HG02970 (cell line): ENCODE measurements around the gene FAM98A.

Experiments used
- ATAC-seq: cut with Tn5 transposase; IDR thresholded peaks from one replicate; pipeline ENCODE4 v1.9.1; 2021; ENCODE audit warnings: mild to moderate bottlenecking, moderate library complexity, moderate number of reproducible peaks; ENCODE audit not compliant: unreplicated experiment, low FRiP score

Gene FAM98A

DNA sequence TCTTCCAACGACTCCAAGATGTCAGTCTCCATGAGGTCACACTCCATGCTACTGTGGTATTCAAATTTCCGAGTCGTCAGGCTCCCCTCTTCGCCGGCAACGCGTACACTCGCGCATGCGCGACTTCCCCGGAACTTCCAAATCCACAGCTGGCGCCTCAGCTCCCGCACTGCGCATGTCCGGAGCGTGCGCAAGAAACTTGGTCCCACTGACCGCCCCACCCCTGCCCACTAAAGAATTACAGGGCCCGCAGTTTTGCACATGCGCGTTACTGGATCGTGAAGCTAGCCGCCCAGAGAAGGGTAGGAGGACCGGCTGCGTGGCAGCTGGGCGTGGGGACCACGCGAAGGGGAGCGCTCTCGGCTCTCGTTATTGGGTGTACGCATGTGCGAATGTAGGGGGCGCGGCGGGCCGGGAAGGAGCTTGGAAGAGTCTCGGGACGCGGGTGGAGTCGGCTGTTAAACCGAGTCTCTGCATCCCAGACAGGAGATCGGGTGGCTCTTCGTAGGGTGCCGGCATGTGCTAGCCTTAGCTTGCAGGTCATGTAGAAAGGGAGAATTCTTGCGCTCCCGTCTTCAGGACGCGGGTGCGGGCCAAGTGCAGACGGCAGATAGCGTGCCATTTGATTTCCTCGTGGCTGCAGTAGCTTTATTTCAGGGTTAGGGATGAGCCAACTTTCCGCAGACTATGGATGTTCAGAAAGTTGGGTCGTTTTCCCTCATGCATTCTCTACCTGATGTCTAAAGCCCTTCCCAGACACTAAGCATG is at the start of gene FAM98A:
FAM98A (minus strand) TSS at position 125 of the 768 bp plus-strand sequence; CDS start at position 47, 78 bp downstream.
- peak; percentile 97 for ATAC-seq

DNA sequence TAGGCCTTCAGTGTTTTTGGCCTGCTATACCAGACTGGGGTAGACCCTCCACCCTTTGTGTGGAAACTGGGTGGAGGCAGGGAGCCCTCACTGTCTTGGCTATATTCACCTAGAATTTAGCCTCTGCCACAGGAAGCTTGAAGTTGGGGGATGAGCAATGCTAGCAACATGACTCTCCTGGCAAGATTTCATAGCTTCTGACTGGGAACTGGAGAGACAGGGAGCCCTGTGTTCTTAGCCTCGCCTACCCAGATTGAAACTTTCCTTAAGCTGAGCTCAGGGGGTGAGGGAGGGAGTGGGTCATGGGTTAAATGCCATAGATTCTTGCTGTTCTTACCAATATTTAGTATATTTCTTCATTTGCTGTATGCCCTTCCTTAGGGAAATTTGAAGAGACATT is 46.8 kb upstream of the FAM98A start:
- ATAC-seq: no peak

DNA sequence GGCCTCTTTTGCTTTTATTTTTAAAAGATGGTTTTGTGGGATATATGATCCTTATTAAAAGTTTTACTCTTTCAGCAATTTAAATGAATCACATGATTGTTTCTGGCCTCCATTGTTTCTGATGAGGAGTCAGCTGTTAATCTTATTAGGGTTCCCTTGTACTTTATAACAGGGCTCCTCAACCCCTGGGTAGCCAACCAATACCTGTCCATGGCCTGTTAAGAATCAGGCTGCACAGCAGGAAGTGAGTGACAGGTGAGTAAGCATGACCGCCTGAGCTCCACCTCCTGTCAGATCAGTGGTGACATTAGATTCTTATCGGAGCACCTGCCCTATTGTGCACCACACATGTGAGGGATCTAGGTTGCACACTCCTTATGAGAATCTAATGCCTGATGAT is 45.1 kb upstream of the FAM98A start:
- ATAC-seq: no peak

DNA sequence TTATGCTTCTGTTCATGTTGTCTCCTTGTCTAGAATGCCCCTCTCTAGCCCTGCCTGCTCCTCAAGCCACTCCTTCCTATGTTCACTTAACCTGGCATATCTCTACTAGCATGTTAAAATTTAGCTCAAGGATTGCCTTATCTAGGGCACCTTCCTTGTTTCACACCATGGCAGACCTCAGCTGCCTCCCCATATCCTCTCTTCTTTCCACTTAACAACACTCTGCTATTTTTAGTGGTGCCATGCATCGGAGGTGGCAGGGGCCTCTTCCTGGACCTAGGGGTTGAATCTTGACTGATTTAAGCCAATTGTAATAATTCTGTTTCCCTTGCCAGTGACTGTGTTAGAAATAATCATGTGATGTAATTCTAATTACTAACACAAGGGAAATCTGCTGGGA is 36.9 kb upstream of the FAM98A start:
- ATAC-seq: no peak

DNA sequence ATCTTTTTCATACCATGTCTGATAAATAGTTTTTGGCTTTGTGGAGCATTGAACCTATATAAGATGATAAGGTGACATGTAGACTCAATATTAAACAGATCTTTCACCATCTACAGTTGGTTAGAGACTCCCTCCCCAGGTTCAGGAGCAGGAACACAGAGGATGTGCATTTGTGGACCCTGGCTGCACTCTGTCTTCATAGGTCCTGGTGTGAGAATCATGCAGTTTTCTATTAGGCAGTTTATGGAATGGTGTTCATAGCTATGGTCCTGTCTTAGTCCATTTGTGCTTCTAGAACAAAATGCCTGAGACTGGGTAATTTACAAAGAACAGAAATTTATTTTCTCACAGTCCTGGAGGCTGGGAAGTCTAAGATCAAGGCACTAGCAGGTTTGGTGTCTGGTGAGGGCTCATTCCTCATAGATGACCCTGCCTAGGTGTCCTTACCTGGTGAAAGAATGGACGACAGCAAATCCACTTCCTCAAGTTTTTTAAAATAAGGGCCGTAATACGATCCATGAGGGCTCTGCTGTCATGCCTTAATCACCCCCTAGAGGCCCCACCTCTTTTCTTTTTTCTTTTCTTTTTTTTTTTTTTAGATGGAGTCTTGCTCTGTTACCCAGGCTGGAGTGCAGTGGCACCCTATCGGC is 35.3 kb upstream of the FAM98A start:
- ATAC-seq: no peak

DNA sequence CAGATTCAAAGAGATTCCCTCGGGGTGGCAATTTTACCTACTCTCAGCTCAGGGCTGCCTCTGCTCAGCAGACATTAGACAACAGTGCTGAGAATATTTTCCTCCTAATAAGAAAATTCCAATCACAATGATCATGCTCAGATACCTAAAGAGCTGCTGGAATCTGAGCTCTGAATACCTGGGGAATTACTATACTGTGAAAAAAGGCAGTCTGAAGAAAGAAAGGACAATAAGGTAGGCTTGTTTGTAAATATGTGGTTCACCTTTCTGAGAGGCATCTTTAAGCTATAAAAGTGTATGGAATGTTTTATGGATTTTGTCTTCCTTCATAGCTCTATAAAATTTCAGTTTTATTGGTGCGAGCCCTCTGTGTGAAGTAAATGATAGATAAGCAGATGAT is 34.2 kb upstream of the FAM98A start:
- no peak for ATAC-seq

DNA sequence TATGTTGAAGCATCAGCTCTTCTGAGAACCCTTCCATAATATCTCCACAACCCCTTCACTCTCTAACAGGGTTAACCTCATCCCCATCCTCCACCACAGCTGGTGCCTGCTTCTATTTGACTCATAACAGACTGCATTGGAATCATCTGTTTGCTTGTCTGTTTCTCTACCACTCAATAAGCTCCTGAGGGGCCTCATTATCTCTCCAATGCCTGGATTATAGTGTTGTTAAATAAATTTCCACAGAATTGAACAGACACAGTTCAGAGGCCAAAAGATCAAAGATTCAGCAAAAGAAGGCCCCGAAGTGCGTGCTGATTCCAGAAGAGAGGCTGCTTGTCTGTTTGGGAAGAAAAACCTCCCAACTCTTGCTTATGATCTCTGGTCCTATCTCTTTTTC is 33.7 kb upstream of the FAM98A start:
- ATAC-seq: no peak

DNA sequence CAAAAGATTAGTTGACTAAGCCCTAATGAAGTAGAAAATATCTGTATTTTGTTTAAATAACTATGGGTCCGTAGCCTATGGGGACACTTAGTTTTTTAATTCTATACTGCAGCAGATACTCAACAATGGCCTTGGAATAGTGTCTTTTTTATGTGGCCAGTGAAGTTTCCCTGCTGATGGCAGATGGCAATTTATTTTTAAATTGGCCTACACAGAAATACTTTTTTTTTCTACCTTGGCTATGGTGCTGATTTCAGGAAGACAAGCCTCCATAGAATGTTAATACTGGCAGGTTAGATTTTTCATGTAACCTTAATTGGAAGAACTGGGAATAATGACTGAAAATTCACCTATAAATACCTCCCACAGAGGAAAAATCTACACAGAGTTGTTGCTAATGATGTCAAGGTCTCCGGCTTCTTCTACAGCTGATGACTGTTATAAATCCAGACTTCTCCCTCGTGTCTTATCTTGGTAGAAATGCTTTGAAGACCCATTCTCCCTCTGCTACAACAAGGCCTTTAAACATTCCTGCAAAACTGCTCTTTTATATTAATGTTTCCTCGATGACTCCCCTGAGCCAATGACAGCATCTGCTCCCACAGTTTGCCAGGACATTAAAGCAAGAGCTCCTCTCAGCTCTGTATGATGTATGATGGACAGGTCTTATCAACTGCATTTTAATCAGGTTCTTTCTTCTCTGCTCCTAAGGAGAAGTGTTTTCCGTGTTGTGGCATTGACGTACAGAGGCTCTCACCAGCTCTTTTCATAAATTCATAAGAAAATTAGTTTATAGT is 29.1 kb upstream of the FAM98A start:
- no peak for ATAC-seq

DNA sequence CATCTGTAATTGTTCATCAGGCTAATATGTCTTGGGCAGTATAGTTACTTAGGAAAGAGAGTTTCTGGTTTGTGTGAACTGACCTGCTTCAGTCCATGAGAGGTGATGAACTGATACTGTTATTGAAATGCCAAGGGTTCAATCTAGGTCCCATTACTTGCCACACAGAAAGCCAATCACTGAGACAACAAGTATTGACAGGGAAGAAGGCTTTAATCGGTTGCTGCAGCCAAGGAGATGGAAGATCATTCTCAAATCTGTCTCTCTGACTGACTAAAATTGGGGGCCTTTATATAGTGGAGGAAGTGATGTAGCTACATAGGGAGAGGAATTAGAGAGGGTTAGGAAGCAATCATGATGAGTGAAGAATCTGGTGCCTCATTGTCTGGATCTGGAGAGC is 19.9 kb upstream of the FAM98A start:
- ATAC-seq: no peak

DNA sequence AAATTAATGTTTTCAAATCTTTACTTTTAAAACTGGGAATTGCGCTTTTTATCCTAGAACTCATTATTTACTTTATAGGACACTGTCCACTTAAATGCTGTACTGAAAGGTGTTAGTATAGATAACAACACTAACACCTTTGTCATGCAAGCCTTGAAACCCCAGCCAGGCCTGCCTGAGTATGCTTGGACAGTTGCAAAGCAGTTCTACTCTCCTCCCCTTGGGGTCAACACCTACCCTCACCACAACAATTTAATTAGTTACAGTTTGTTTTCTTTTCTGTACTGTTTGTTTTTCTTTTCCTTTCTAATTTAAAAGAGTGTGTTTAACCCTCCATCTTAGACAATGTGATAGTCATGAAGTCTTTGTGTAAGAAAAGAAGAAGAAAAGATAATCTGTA is 18.9 kb upstream of the FAM98A start:
- no peak for ATAC-seq

DNA sequence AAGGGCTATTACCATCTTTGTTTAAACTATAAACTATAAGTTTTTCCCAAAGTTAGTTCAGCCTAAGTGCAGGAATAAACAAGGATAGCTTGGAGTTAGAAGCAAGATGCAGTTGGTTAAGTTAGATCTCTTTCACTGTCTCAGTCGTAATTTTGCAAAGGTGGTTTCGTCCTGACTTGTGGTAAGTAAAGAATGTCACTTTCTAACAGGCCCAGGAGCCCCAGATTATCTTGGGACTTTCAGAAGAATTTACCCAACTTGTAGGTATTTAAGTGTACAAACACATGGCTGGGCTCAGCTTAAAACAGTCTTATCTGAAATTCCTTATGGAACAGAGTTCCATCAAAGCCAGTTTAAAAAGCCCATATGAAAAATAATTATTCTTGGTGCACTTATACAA is 18.3 kb upstream of the FAM98A start:
- no peak for ATAC-seq

DNA sequence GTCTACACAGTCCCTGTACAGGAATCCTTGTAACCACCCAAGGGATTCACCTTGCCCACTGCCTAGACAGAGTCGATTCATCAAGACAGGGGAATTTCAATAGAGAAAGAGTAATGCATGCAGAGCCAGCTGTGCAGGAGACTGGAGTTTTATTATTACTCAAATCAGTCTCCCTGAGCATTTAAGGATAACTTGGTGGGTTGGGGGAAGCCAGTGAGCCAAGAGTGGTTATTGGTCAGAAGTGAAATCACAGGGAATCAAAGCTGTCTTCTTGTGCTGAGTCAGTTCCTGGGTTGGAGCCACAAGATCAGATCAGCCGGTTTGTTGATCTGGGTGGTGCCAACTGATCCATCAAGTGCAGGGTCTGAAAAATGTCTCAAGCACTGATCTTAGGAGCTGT is 17.8 kb upstream of the FAM98A start:
- ATAC-seq: no peak

DNA sequence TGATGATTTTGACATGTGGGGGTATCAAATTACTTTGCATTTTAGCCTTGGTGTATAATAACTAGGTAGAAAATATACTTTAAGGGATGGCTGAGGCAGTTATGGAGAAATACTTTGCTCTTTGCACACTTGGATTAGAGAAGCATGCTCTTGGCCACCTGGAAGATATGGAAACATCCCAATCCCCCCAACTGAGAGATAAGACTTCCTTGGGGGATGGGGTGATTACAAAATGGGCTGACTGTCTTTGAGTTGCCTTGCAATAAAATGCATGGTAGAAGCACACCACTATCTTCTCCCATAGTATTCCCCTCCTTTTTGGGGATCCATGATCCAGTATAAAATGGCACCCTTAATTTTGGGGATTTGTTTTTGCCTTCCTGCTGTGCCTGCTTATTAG is 15.1 kb upstream of the FAM98A start:
- no peak for ATAC-seq

DNA sequence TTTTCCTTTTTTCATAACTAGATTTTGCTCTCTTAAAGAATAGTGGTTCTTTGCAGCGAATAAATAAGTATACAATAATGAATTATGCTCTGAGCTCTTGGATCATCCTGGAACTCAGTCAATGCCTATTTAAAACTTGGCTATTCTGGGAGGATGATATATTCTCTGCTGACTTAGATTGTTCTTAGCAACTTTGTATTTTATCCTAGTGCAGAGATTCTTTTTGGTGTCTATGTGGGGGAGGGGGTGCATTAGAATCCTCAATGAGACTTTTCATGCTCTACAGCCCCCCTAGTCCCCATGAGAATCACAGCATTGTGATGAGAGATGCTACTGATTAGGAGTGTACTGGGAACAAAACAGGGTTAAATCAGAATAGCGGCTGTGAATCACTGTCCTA is 8.8 kb upstream of the FAM98A start:
- ATAC-seq: no peak

DNA sequence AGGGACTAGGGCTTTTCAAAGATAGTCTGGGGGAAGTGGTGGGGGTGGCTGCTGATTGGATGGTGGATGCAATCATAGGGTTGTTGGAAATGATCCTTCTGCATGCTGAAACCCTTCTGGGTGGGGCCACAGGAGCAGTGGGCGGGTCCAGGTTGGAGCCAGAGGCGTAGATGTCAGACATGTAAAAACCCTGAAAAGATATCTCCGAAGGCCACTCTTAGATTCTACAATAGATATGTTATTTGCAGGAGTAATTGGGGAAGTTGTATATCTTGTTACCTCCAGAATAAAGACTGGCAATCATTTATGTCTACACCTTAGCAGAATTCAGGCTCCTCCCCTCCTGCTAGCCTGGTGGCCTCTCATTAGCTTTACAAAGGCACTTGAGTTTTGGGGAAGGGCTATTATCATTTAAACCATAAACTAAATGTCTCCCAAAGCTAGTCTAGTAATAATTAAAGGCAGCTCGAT is 8.2 kb upstream of the FAM98A start:
- no peak for ATAC-seq

DNA sequence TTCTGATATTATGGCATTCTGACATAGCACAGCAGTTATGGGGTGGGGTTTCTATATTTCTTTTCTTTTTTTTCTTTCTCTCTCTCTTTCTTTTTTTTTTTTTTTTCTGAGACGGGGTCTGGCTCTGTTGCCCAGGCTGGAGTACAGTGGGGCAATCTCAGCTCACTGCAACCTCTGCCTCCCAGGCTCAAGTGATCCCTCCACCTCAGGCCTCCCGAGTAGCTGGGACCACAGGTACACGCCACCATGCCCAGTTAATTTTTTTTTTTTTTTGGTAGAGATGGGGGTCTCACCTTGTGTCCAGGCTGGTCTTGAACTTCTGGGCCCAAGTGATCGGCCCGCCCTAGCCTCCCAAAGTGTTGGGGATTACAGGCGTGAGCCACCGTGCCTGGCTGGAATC is 7.5 kb upstream of the FAM98A start:
- ATAC-seq: no peak

DNA sequence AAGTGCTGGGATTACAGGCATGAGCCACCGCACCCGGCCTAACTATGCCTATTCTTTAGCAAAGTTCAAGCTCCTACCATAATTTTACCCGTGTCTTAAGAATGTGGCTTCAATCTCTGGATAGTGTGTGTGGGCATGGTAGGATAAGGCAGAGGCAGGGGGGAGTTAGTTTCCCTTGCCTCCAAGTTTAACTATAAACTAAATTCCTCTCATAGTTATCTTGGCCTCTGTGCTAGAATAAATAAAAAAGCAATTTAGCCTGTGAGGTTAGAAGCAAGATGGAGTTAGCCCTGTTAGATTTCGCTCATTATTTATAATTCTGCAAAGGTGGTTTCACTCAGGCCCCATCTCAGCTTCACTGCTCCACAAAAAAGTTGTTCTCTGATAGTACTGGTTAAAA is 7.0 kb upstream of the FAM98A start:
- ATAC-seq: no peak

DNA sequence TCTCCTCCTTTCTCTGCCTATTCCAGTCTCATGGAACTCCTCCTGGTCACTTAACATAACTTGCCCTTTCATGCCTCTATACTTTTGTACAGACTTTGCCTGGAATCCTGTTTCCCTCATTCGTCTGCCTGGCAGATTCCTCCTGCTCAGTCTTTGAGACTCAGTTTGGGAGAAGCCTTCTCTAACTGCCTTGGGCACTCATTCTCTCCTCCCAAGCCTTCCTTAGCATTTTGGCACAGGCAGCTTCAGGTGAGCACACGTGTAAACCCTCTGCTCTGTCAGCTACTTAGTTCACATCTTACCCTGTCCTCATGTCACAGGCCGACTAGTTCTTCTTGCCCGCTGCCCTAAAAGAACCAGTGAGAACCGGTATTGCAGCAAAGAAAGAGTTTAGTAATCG is 6.0 kb upstream of the FAM98A start:
- ATAC-seq: no peak

DNA sequence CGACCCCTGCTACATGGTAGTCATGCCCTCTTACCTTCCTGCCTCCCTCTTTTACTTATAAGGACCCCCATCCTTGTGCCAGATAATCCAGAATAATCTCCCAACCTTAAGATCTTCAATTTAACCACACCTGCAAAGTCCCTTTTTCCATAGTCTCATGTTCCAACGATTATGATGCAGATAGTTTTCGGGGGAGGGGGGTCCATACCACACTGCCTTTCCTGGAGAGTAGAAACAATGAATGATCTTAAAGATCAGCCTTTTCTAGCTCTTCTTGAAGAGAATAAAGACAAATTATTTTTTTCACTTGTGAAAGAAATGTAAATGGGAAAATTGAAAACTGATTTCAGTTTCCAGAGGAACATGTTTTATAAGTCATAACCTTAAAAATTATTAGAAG is 4.3 kb upstream of the FAM98A start:
- no peak for ATAC-seq

DNA sequence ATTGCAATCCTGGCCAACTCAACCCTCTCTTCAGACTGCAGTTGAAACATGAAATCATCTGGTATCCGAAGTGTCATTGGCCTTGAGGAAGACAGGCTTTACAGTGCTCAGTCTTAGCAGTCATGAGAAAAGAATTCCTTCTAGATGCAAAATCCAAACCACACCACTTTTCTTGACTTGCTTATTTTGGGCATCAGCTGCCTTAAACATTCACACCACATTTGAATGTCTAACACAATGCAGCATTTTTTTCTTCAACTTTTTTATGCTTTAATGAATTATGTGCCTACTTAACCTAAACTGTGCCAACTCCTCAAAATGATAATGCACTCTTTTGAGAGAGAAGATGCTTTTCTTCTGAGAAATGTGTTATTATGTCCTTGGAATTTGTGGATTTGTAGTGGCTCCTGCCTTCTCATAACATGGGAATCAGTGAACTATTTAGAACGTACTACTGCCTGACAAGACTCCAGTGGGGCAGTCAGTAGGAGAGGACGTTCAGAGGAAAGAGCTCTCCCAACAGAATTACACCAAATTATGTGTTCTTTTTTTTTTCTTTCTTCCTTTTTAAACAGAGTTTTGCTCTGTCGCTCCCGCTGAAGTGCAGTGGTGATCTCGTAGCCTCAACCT is 3.2 kb upstream of the FAM98A start:
- no peak for ATAC-seq

DNA sequence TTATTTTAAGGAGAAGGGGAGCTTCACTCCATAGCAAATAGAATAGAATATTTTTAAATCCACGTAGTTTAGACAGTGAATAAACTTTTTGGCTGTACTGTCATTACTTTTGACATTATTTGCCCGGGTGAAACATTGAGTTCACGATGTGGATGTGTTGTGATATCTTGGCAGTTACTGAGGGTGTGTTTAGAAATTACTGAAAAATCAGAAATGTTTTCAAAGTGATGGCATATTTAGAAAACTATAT is 769 bp upstream of the FAM98A start:
- no peak for ATAC-seq
